Upper lobe of left lung (tissue), 6 donors: ENCODE measurements around the gene ATP5PB. TPM values are rescaled to one million over a fixed set of nuclear protein-coding genes. Genes with fewer than 3 reads are reported as not detected.

Source experiments
- ATAC-seq, 2 donors: fragments of 200-7000 bp; cut with Tn5 transposase; one replicate each; pipeline ENCODE4 v1.9.1; 2022; ENCODE audit warnings: mild to moderate bottlenecking in 2 of 2, moderate library complexity in 2 of 2; ENCODE audit not compliant: low FRiP score in 2 of 2
- DNase-seq, 2 donors: peaks; one replicate each; pipeline ENCODE4 v3.0.0-alpha.2; 2019 to 2020
- H3K27ac ChIP-seq, 4 donors: fragments of 200-600 bp; sonication (generic); one replicate each; pipeline ENCODE4 v1.5.1; 2016 to 2019
- H3K27me3 ChIP-seq, 4 donors: fragments of 200-600 bp; sonication (generic); one replicate each; pipeline ENCODE4 v1.5.1; 2017 to 2019
- H3K36me3 ChIP-seq, 4 donors: fragments of 200-600 bp; sonication (generic); one replicate each; pipeline ENCODE4 v1.5.1; 2016 to 2019
- H3K4me1 ChIP-seq, 4 donors: fragments of 200-600 bp; sonication (generic); one replicate each; pipeline ENCODE4 v1.5.1; 2018 to 2019
- H3K4me3 ChIP-seq, 4 donors: fragments of 200-600 bp; sonication (generic); one replicate each; pipeline ENCODE4 v1.5.1; 2017 to 2019; ENCODE audit warnings: mild to moderate bottlenecking in 2 of 4, moderate library complexity in 1 of 4
- H3K9me3 ChIP-seq, 4 donors: fragments of 200-600 bp; sonication (generic); one replicate each; pipeline ENCODE4 v1.5.1; 2018 to 2019
- CTCF ChIP-seq, 6 experiments: fragments of 450-650 bp in 4 of 6; fragments of 200-600 bp in 2 of 6; sonication (generic) in 2 of 6; IDR thresholded peaks; one replicate each; pipeline ENCODE4 v1.5.1; 2016 to 2019; ENCODE audit warnings: antibody characterized with exemption in 6 of 6
- EP300 ChIP-seq, 4 donors: sonication (generic); formaldehyde crosslinking; IDR thresholded peaks; one replicate each; pipeline ENCODE4 v1.5.1; 2017; ENCODE audit warnings: antibody characterized with exemption in 4 of 4, control low read depth in 2 of 4
- POLR2A ChIP-seq, 4 donors: fragments of 450-650 bp; IDR thresholded peaks; one replicate each; pipeline ENCODE4 v1.5.1; 2016 to 2017; ENCODE audit warnings: antibody characterized with exemption in 4 of 4, mild to moderate bottlenecking in 2 of 4
- POLR2AphosphoS5 ChIP-seq, 2 donors: sonication (generic); formaldehyde crosslinking; IDR thresholded peaks; one replicate each; pipeline ENCODE4 v1.5.1; 2017; ENCODE audit warnings: antibody characterized with exemption in 2 of 2
- WGBS, 2 donors: methylation state at CpG; one replicate each; pipeline ENCODE4 v1.1.5; 2017 to 2018; 5-methylcytosine and 5-hydroxymethylcytosine counted together
- total RNA-seq, 6 donors: library from RNA; depleted of rRNA in 4 of 6; stranded (reverse); fragments of >200 nt in 4 of 6; gene quantifications; one replicate each; pipeline versions ENCODE4 v1.1.0 to v1.2.1, GENCODE V29; 2016 to 2021
- donor health status: DM: no; HTN: no; CAD: no; lungs with moderate emphysema.
- donor health status: DM: no; HTN: yes; CAD: no; lungs with severe emphysema.

ATP5PB gene
- total RNA-seq, result 100 to 1,000 TPM in 4 of 6 donors, 10 to 100 TPM in 2; 38.8 to 149 (median 132) TPM

DNA sequence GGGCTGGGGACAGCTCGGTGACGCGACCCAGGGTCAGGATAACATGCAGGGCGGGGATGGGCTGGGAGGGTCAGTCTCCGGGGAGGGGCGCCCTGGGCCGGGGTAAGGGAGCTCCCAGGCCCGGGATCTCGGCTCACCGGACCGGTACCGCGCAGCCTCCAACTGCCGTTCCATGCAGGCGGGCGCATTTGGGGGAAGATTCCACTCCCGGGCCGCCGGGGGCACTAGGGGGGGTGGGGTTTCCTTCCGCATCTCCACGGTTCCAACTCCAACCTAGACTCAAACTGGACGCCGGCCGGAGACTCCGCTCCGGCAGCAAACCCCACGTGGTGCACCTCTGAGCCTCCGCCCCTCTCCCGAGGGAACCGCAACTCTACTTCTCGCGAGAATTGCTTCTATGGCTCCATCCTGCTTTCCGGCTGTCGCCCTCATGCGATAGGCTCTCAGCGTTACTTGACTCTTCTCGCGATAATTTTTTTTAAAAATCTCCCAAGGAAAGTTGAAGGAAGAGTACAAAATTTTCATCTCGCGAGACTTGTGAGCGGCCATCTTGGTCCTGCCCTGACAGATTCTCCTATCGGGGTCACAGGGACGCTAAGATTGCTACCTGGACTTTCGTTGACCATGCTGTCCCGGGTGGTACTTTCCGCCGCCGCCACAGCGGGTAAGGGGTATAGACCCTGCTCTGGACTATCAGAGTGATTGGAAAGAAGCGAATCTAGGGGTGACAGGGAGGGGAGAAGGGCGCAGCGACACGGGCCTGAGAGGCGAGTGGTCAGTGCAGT is at the start of gene ATP5PB, which contains the start of gene WDR77:
TSS of gene ATP5PB (plus strand) at position 547 of the 785 bp plus-strand sequence. CDS start at position 625, 78 bp downstream.
TSS of gene WDR77 (minus strand) at position 339 of the 785 bp plus-strand sequence. CDS start at position 252, 87 bp downstream.
- no peaks in the 10 kb centered on the region for H3K9me3 ChIP-seq
- H3K4me3 ChIP-seq, result peak within 1 kb of the TSS; percentile 73 to 94 (median 92)
- peak; percentile 97 for ATAC-seq
- TF ChIP-seq EP300 (IDR thresholded peaks at IDR 0.05), result no peak
- TF ChIP-seq POLR2AphosphoS5 (IDR thresholded peaks at IDR 0.05), result peak; percentile 47 to 69
- TF ChIP-seq POLR2A (IDR thresholded peaks at IDR 0.05), result peak in 2 of 4 donors; percentile 3 to 61
- peak in 1 of 6 experiments; percentile 5 for TF ChIP-seq CTCF (IDR thresholded peaks at IDR 0.05)
- peaks cover 0 to 41% (median 8%) of the 10 kb centered on the region in 4 donors for H3K36me3 ChIP-seq
- peaks cover 33 to 48% (median 40%) of the 10 kb centered on the region in 4 donors for H3K4me1 ChIP-seq
- 0 to 1% methylated on average over 27 to 47 of the region's 54 CpGs for WGBS, 2 donors
- DNase-seq, result peak; percentile 88 to 96
- peak within 1 kb of the TSS; percentile 84 to 94 (median 92) for H3K27ac ChIP-seq
- no peaks in the 10 kb centered on the region for H3K27me3 ChIP-seq

DNA sequence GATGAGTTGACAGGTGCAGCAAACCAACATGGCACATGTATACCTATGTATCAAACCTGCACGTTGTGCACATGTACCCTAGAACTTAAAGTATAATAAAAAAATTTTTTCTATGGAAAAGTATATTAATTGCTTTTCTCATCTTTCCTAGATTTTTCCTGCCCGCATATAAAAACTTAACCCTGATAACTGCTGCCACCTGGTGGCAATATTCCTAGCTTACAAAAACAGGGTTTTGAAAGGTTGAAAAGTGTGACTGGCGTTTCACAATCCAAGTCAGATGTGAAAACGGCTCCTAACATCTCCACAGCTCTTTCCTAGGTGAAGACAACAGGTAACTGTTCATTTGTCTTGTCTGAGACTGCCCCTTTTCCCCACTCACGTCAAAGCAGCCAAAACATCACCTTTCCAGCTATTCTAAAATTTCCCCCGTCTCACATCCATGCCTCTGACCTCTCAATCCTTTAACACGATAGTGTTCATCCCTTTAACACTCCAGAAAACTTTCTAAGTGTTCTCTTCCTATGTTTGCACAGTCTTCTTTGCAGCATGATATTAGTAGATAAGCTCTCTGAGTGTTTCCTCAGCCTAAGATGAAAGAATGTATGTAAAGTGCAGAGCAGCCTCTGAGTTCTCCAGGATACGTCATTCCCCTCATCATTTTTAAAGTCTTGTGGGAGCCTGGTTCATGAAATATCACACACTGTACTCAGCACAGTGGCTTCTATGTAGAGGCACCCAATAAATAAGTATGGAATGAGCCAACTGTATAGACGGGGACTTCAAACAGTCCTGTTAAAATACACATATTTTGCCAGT is 49.3 kb upstream of the ATP5PB start:
- Histone ChIP-seq H3K4me3 (no peak overlapping the region), H3K27me3 (no peaks in the 10 kb centered on the region), H3K9me3 (no peaks in the 10 kb centered on the region), H3K27ac (no peak overlapping the region), H3K4me1 (peaks cover 0 to 7% (median 2%) of the 10 kb centered on the region in 4 donors), H3K36me3 (no peaks in the 10 kb centered on the region)
- ATAC-seq (peak in 1 of 2 donors; percentile 65), DNase-seq (peak in 1 of 2 donors; percentile 47)
- WGBS, 2 donors, result 30 to 32% methylated on average over 9 of the region's 9 CpGs
- TF ChIP-seq EP300 (IDR thresholded peaks at IDR 0.05) (no peak), POLR2A (IDR thresholded peaks at IDR 0.05) (no peak), POLR2AphosphoS5 (IDR thresholded peaks at IDR 0.05) (no peak), CTCF (IDR thresholded peaks at IDR 0.05) (peak; percentile 45 to 71 (median 64))

DNA sequence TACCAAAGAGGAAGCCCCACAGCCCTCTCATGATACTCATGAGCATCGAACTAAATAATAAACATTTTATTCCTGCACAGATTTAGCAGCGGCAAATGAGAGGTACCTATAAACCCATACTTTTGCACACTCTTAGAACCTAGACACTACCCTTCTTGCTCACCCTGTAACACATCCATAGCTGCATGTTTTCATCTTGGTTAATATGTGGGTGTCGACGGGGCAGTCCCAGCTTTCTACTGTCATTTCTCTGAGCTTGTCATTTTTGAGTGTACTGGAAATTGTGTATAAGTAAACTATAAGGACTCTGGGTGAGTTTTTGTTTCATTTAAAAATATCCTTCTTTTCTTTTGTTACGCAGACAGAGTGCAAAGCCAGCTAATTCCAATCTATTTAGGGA is 47.2 kb upstream of the ATP5PB start:
- Histone ChIP-seq H3K36me3 (no peaks in the 10 kb centered on the region), H3K27ac (no peak overlapping the region), H3K4me1 (peaks cover 3 to 16% (median 6%) of the 10 kb centered on the region in 4 donors), H3K9me3 (no peaks in the 10 kb centered on the region), H3K27me3 (no peaks in the 10 kb centered on the region), H3K4me3 (no peak overlapping the region)
- ATAC-seq (no peak), DNase-seq (no peak)
- no peak for TF ChIP-seq POLR2AphosphoS5 (IDR thresholded peaks at IDR 0.05)
- TF ChIP-seq EP300 (IDR thresholded peaks at IDR 0.05), result no peak
- TF ChIP-seq POLR2A (IDR thresholded peaks at IDR 0.05), result no peak
- no peak for TF ChIP-seq CTCF (IDR thresholded peaks at IDR 0.05)
- WGBS, 2 donors, result 81 to 89% methylated on average over 5 of the region's 5 CpGs

- H3K27ac ChIP-seq, result no peak overlapping the region
- no peak overlapping the region for H3K4me3 ChIP-seq
- no peaks in the 10 kb centered on the region for H3K36me3 ChIP-seq
- WGBS, 2 donors, result 79 to 82% methylated on average over 4 of the region's 4 CpGs
- TF ChIP-seq EP300 (IDR thresholded peaks at IDR 0.05), result no peak
- no peak for TF ChIP-seq POLR2AphosphoS5 (IDR thresholded peaks at IDR 0.05)
- TF ChIP-seq POLR2A (IDR thresholded peaks at IDR 0.05), result no peak
- no peak for TF ChIP-seq CTCF (IDR thresholded peaks at IDR 0.05)
- ATAC-seq (no peak), DNase-seq (no peak)
- H3K4me1 ChIP-seq, result peaks cover 3 to 16% (median 6%) of the 10 kb centered on the region in 4 donors
- H3K9me3 ChIP-seq, result no peaks in the 10 kb centered on the region
- H3K27me3 ChIP-seq, result no peaks in the 10 kb centered on the region
These were observed 44.7 kb upstream of the ATP5PB start for GRCh38 chr1:111404588-111404987.
